GM15510 (cell line): ENCODE data around the gene SNX6.

Experiments used
- POLR2A ChIP-seq: IDR thresholded peaks from 3 replicates; pipeline ENCODE4 v1.6.1; 2011; ENCODE audit warnings: borderline replicate concordance; ENCODE audit not compliant: insufficient read length; ENCODE audit errors: extremely low read depth

SNX6 gene

GRCh38 chr14:34605461-34605860 lies 24.5 kb downstream of the SNX6 start:
- TF ChIP-seq POLR2A: no peak

GRCh38 chr14:34604995-34605394 lies 25.0 kb downstream of the SNX6 start:
- no peak for TF ChIP-seq POLR2A

- no peak for TF ChIP-seq POLR2A
Measured at GRCh38 chr14:34596891-34597290, 33.1 kb downstream of the SNX6 start.

GRCh38 chr14:34593740-34594375 lies 36.1 kb downstream of the SNX6 start:
- no peak for TF ChIP-seq POLR2A

- TF ChIP-seq POLR2A: no peak
Measured at GRCh38 chr14:34592623-34593022, 37.3 kb downstream of the SNX6 start.

- TF ChIP-seq POLR2A: no peak
Measured at GRCh38 chr14:34583525-34583924, 46.4 kb downstream of the SNX6 start.

- no peak for TF ChIP-seq POLR2A
Measured at GRCh38 chr14:34582117-34582680, 47.7 kb downstream of the SNX6 start.

- no peak for TF ChIP-seq POLR2A
Measured at GRCh38 chr14:34580381-34580780, 49.6 kb downstream of the SNX6 start.

- TF ChIP-seq POLR2A: no peak
Measured at GRCh38 chr14:34571771-34572170, 58.2 kb downstream of the SNX6 start.

GRCh38 chr14:34569750-34570149 lies 60.2 kb downstream of the SNX6 start:
- no peak for TF ChIP-seq POLR2A

- TF ChIP-seq POLR2A: no peak
Measured at GRCh38 chr14:34568803-34569202, 61.1 kb downstream of the SNX6 start.

- TF ChIP-seq POLR2A: no peak
Measured at GRCh38 chr14:34562776-34563150, 67.2 kb downstream of the SNX6 start.

GRCh38 chr14:34554540-34555250 lies 75.3 kb downstream of the SNX6 start:
- no peak for TF ChIP-seq POLR2A

GRCh38 chr14:34548472-34548981 lies 81.4 kb downstream of the SNX6 start:
- no peak for TF ChIP-seq POLR2A

- peak; percentile 82 for TF ChIP-seq POLR2A
Measured at GRCh38 chr14:34539407-34540180, 90.4 kb downstream of the SNX6 start, which contains the start of gene EAPP. Gene EAPP (minus strand): TSS chr14:34539701. CDS start chr14:34539628, 73 bp downstream.

- TF ChIP-seq POLR2A: no peak
Measured at GRCh38 chr14:34538871-34539406, 91.0 kb downstream of the SNX6 start.

- no peak for TF ChIP-seq POLR2A
Measured at GRCh38 chr14:34537677-34538009, 92.3 kb downstream of the SNX6 start.
